K562 (cell line): ENCODE data around the gene NOLC1. TPM values are rescaled to one million over a fixed set of nuclear protein-coding genes. Genes with fewer than 3 reads are reported as not detected.

Experiments
- BACH1 ChIP-seq: fragments of 200-800 bp; sonication (Bioruptor generic); IDR thresholded peaks from 2 replicates; pipeline ENCODE4 v1.6.1; 2016; ENCODE audit warnings: missing genetic modification characterization, missing compliant biosample characterization
- BRF1 ChIP-seq: IDR thresholded peaks from 3 replicates; pipeline ENCODE4 v1.6.1; 2011; ENCODE audit warnings: borderline replicate concordance, mild to moderate bottlenecking; ENCODE audit not compliant: insufficient read length; ENCODE audit errors: extremely low read depth
- CBX5 ChIP-seq: IDR thresholded peaks from 2 replicates; pipeline ENCODE4 v1.6.1; 2014; ENCODE audit warnings: low read depth, borderline replicate concordance
- E2F5 ChIP-seq: sonication (generic); formaldehyde crosslinking; IDR thresholded peaks from 2 replicates; pipeline ENCODE4 v1.8.0; 2022; ENCODE audit warnings: mild to moderate bottlenecking, missing genetic modification reagents
- GABPB1 ChIP-seq: sonication (generic); formaldehyde crosslinking; IDR thresholded peaks from 2 replicates; pipeline ENCODE4 v1.8.0; 2022; ENCODE audit warnings: mild to moderate bottlenecking, missing genetic modification reagents
- HDAC8 ChIP-seq: fragments of 450-650 bp; IDR thresholded peaks from 2 replicates; pipeline ENCODE4 v1.6.1; 2016; ENCODE audit warnings: mild to moderate bottlenecking, missing genetic modification characterization, moderate library complexity, missing compliant biosample characterization
- HMBOX1 ChIP-seq: sonication (generic); IDR thresholded peaks from 2 replicates; pipeline ENCODE4 v1.6.1; 2016
- HMG20A ChIP-seq: fragments of 450-650 bp; formaldehyde crosslinking; conservative IDR thresholded peaks from 2 replicates; pipeline ENCODE4 v1.4.0; 2020; ENCODE audit warnings: mild to moderate bottlenecking, mixed read lengths
- NUFIP1 ChIP-seq: fragments of 450-650 bp; IDR thresholded peaks from 2 replicates; pipeline ENCODE4 v1.6.1; 2018; ENCODE audit not compliant: partially characterized antibody
- PREB ChIP-seq: sonication (generic); formaldehyde crosslinking; IDR thresholded peaks from 2 replicates; pipeline ENCODE4 v1.8.1; 2023; ENCODE audit warnings: mild to moderate bottlenecking, missing genetic modification reagents
- PTBP1 ChIP-seq: fragments of 200-400 bp; formaldehyde crosslinking; IDR thresholded peaks from 2 replicates; pipeline ENCODE4 v1.6.1; 2017; ENCODE audit warnings: low read depth, low read length
- SAFB2 ChIP-seq: fragments of 200-400 bp; formaldehyde crosslinking; IDR thresholded peaks from 2 replicates; pipeline ENCODE4 v1.6.1; 2018; ENCODE audit warnings: borderline replicate concordance, low read length, low read depth, moderate library complexity; ENCODE audit not compliant: severe bottlenecking
- SMAD2 ChIP-seq: fragments of 150-350 bp; IDR thresholded peaks from 2 replicates; pipeline ENCODE4 v1.6.1; 2014; ENCODE audit warnings: low read depth, mild to moderate bottlenecking, low read length
- SMAD3 ChIP-seq: fragments of 450-650 bp; formaldehyde crosslinking; conservative IDR thresholded peaks from 2 replicates; pipeline ENCODE4 v1.4.0; 2020; ENCODE audit warnings: mild to moderate bottlenecking
- SUPT5H ChIP-seq: fragments of 450-650 bp; IDR thresholded peaks from 2 replicates; pipeline ENCODE4 v1.6.1; 2016
- ZBTB33 ChIP-seq: sonication (generic); formaldehyde crosslinking; IDR thresholded peaks from 2 replicates; pipeline ENCODE4 v1.8.1; 2023; ENCODE audit warnings: mild to moderate bottlenecking, missing genetic modification reagents
- ZBTB49 ChIP-seq: sonication (generic); formaldehyde crosslinking; IDR thresholded peaks from 2 replicates; pipeline ENCODE4 v1.8.0; 2022; ENCODE audit warnings: missing genetic modification reagents, mild to moderate bottlenecking, borderline replicate concordance
- ZNF444 ChIP-seq: fragments of 250-450 bp; sonication (Bioruptor Pico); IDR thresholded peaks from 2 replicates; pipeline ENCODE4 v1.4.0; 2020; ENCODE audit warnings: mild to moderate bottlenecking, moderate library complexity
- polyA plus RNA-seq, 8 experiments: library from polyadenylated mRNA; depleted of rRNA in 4 of 8; stranded (reverse) in 5 of 8; unstranded in 3 of 8; fragments of >200 nt; fragmentation: Nextera tagmentation in 2 of 8; fragmentation: Illumina TruSeq in 1 of 8; extraction: Ambion mirVana in 2 of 8; extraction: Trizol in 1 of 8; gene quantifications; 2 replicates each; pipeline versions ENCODE4 v1.2.1 to v1.2.3, GENCODE V29; 2011 to 2014; ENCODE audit warnings: inconsistent platforms in 1 of 8, missing spikeins in 1 of 8
- total RNA-seq, 7 experiments: library from RNA; depleted of rRNA in 6 of 7; stranded (reverse); fragments of >200 nt in 6 of 7; fragmentation: Illumina TruSeq in 2 of 7; extraction: Trizol in 2 of 7; gene quantifications; 2 replicates each; pipeline versions ENCODE4 v1.2.1 to v1.2.3, GENCODE V29; 2011 to 2021; ENCODE audit warnings: low replicate concordance in 1 of 7
- TF ChIP-seq, protein P1 (sequence below): fragments of 450-650 bp; formaldehyde crosslinking; IDR thresholded peaks from 2 replicates; pipeline ENCODE4 v1.4.0; 2020; ENCODE audit warnings: mild to moderate bottlenecking, moderate library complexity

Gene NOLC1
- total and polyA plus RNA-seq, 9 of the 15 experiments (the other 6 are each of a cell fraction or from before 2014, with no cell fraction given), result 102 to 310 (median 165) TPM

DNA sequence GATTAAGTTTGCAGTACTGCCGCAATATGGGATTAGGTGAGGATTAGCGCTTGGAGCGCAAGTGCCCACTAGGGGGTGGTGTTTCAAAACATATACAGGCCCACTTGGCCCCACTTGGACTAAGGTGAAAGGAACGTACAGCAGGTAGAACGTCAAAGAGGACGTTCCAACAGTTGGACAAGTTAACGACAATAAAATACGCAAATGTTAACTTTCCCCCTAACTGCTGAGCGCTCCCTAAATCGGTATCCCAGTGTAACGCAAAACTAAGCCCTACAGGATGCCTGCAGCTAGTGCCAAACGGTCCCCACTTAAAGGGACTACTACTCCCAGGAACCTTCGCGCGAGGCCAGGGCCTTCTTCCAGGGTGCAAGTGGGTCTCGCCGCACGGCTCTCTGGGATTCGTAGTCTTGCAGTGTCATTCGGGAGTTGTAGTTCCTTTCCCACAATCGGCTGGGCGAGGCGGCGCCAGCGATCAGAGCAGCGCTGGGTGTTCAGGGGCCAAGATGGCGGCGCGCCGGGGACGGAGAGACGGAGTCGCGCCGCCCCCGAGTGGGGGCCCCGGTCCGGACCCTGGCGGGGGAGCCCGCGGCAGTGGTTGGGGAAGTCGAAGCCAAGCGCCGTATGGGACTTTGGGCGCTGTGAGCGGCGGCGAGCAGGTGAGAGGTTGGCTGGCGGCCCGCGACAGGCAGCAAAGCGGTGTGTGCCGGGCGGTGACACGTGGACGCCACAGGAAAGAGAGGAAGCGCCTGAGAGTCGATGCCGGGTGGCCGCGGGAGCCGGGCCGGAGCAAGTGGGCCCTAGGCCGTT, 19.4 kb upstream of the NOLC1 start, which contains the start of gene PPRC1 (continued):
- TF ChIP-seq E2F5 (CRISPR knock-in tag) (no peak), HDAC8 (tag) (no peak), ZBTB33 (CRISPR knock-in tag) (peak; percentile 62), PREB (CRISPR knock-in tag) (no peak), SUPT5H (peak; percentile 84), ZNF444 (CRISPR knock-in tag) (no peak), PTBP1 (no peak), SAFB2 (no peak), SMAD3 (no peak), SMAD2 (no peak), ZBTB49 (CRISPR knock-in tag) (no peak), HMBOX1 (no peak), NUFIP1 (no peak), HMG20A (CRISPR knock-in tag) (no peak), CBX5 (no peak), GABPB1 (CRISPR knock-in tag) (peak; percentile 77), BRF1 (no peak), BACH1 (peak; percentile 85; the same call in 1 of the 2 replicates)
- TF ChIP-seq, protein P1, sequence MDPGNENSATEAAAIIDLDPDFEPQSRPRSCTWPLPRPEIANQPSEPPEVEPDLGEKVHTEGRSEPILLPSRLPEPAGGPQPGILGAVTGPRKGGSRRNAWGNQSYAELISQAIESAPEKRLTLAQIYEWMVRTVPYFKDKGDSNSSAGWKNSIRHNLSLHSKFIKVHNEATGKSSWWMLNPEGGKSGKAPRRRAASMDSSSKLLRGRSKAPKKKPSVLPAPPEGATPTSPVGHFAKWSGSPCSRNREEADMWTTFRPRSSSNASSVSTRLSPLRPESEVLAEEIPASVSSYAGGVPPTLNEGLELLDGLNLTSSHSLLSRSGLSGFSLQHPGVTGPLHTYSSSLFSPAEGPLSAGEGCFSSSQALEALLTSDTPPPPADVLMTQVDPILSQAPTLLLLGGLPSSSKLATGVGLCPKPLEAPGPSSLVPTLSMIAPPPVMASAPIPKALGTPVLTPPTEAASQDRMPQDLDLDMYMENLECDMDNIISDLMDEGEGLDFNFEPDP (CRISPR knock-in tag), result no peak
